H1 (cell line): ENCODE data around the gene PNLIP. TPM values are rescaled to one million over a fixed set of nuclear protein-coding genes. Genes with fewer than 3 reads are reported as not detected.

Experiments used
- CHD7 ChIP-seq: fragments of 300-600 bp; sonication (generic); IDR thresholded peaks from 2 replicates; pipeline ENCODE4 v1.7.1; 2012; ENCODE audit warnings: low read length, moderate library complexity, mild to moderate bottlenecking, inconsistent platforms; ENCODE audit not compliant: insufficient replicate concordance
- EGR1 ChIP-seq: IDR thresholded peaks from 2 replicates; pipeline ENCODE4 v1.6.1; 2011; ENCODE audit warnings: low read depth, low read length, borderline replicate concordance
- RAD21 ChIP-seq, 2 experiments: IDR thresholded peaks in 1 of 2; conservative IDR thresholded peaks in 1 of 2; 2 replicates each; pipeline ENCODE4 v1.6.1; 2011; ENCODE audit warnings: low read depth in 2 of 2, low read length in 2 of 2, improper control_type of control experiment in 1 of 2, inconsistent platforms in 1 of 2, mild to moderate bottlenecking in 1 of 2, moderate library complexity in 1 of 2
- YY1 ChIP-seq: IDR thresholded peaks from 2 replicates; pipeline ENCODE4 v1.6.1; 2011; ENCODE audit warnings: low read depth, mild to moderate bottlenecking, low read length
- polyA plus RNA-seq, 7 experiments: library from polyadenylated mRNA; depleted of rRNA in 3 of 7; stranded (reverse) in 5 of 7; unstranded in 2 of 7; fragments of >200 nt in 5 of 7; fragments of 200-250 nt in 2 of 7; gene quantifications; 1 replicate in 5 of 7; 2 replicates in 1 of 7; 4 replicates in 1 of 7; pipeline versions ENCODE4 v1.2.1 to v1.2.3, GENCODE V29; 2011 to 2013; ENCODE audit warnings: missing spikeins in 2 of 7, mixed read lengths in 2 of 7
- total RNA-seq: library from RNA; stranded (reverse); fragmentation: NEBNext Ultra II Directional; extraction: Animal tissue kit (Norgen Biotek cat#: 25700); gene quantifications from 2 replicates; pipeline ENCODE4 v1.2.1, GENCODE V29; 2021

PNLIP gene
- total and polyA plus RNA-seq, 2 of the 8 experiments (the other 6 are each of a cell fraction or from before 2014, with no cell fraction given), result not detected

- TF ChIP-seq CHD7 (no peak), YY1 (no peak), RAD21 (IDR thresholded peaks at IDR 0.05 in 1 of 2, conservative IDR thresholded peaks at IDR 0.05 in 1 of 2; ENCODE audit: low read depth in 2 of 2, low read length in 2 of 2) (no peak), EGR1 (no peak)
Measured at GRCh38 chr10:116610443-116611152, 64.9 kb downstream of the PNLIP start (continued).
